ENCODE data around the gene PWWP2B. TPM values are rescaled to one million over a fixed set of nuclear protein-coding genes. Genes with fewer than 3 reads are reported as not detected.
A peak's percentile ranks its signal among the peaks of the same experiment; 100 is the strongest.
"Not testable (repeated sequence)": the region's sequence is repeated elsewhere in the genome, so short reads cannot be mapped to it uniquely, and the experiment has no call there.

PWWP2B gene
- total and polyA plus RNA-seq, 5 experiments from 2014 or later: 1.2 to 10.2 (median 2.9) TPM

DNA sequence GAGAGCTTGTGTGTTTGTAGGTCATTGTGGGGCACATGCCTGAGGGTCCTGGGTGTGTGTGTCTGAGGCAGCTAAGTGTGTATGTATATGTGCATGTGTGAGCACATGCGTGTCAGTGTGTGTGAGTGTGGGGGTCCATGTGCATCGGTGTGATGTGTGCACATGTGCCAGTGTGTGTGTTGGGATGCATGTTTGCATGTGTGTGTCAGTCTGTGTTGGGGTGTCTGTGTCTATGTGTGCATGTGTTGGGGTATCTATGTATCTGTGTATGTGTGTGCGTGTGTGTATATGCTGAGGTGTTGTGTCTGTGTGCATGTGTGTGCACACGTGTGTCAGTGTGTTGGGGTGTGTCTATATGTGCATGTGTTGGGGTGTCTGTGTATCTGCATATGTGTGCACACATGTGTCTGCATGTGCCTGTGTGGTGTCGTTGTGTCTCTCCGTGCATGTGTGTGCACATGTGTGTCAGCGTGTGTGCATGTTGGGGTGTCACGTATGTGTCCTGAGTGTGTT lies 33.3 kb downstream of the PWWP2B start:
- H3K4me3 Mint-ChIP-seq: no peak overlapping the region
- H3K27me3 Mint-ChIP-seq: no peaks in the 10 kb centered on the region
- peaks cover 9 to 13% (median 11%) of the 10 kb centered on the region in 4 donors for H3K4me1 Mint-ChIP-seq
- DNase-seq (no peak), ATAC-seq (no peak)
- H3K36me3 Mint-ChIP-seq: no peaks in the 10 kb centered on the region
- peak overlapping the region in 5 of 10 donors; percentile 1 to 70 (median 44) for H3K27ac Mint-ChIP-seq
- H3K9me3 Mint-ChIP-seq: no peaks in the 10 kb centered on the region
- POLR2A ChIA-PET: interaction anchor here (1.1 kb wide), 1 partner anchor 17 kb away, joined by 3 read pairs; no protein-coding TSS in a partner anchor

DNA sequence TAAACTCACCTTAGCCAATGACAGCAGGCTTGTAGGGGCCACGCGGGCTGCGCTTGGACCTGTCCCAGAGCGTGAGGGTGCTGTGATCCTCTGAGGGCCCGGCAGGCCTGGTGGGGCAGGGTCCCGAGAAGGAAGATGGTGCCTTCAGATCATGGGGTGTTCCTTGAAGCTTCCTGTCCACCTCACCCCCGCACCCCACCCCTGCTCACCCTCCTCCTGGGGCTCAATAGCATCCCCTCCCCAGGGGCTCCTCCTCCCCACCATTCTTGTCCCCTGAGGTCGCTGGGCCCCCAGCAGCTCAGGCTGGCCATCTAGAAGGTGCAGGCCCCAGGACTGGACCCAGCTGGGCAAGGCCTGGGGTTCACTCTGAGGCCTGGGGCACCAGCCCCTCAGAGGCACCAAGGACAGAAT lies 33.9 kb downstream of the PWWP2B start:
- POLR2A ChIA-PET: no interaction called here
- no peaks in the 10 kb centered on the region for H3K36me3 Mint-ChIP-seq

GRCh38 chr10:132431537-132432175 lies 34.7 kb downstream of the PWWP2B start:
- Mint-ChIP-seq H3K4me1 (peaks cover 9 to 13% (median 11%) of the 10 kb centered on the region in 4 donors), H3K4me3 (no peak overlapping the region), H3K27ac (peak overlapping the region in 1 of 10 donors; percentile 16), H3K27me3 (no peaks in the 10 kb centered on the region), H3K36me3 (no peaks in the 10 kb centered on the region), H3K9me3 (no peaks in the 10 kb centered on the region)
- ATAC-seq (no peak), DNase-seq (no peak)
- POLR2A ChIA-PET: no interaction called here

More for the DNA sequence above, 33.9 kb downstream of the PWWP2B start:
- DNase-seq (no peak), ATAC-seq (no peak)
- no peaks in the 10 kb centered on the region for H3K9me3 Mint-ChIP-seq
- no peak overlapping the region for H3K4me3 Mint-ChIP-seq
- peaks cover 9 to 13% (median 11%) of the 10 kb centered on the region in 4 donors for H3K4me1 Mint-ChIP-seq
- peak overlapping the region in 1 of 10 donors; percentile 70 for H3K27ac Mint-ChIP-seq
- no peaks in the 10 kb centered on the region for H3K27me3 Mint-ChIP-seq

- H3K27ac Mint-ChIP-seq: peak overlapping the region in 1 of 10 donors; percentile 66
- ATAC-seq: no peak
- no peak for DNase-seq
- peaks cover 9 to 13% (median 11%) of the 10 kb centered on the region in 4 donors for H3K4me1 Mint-ChIP-seq
- peak overlapping the region in 2 of 10 donors; percentile 23 for H3K4me3 Mint-ChIP-seq
- H3K36me3 Mint-ChIP-seq: no peaks in the 10 kb centered on the region
- POLR2A ChIA-PET: interaction anchor here (2.6 kb wide), 1 partner anchor 15 kb away, joined by 12 read pairs; no protein-coding TSS in a partner anchor
- no peaks in the 10 kb centered on the region for H3K27me3 Mint-ChIP-seq
- no peaks in the 10 kb centered on the region for H3K9me3 Mint-ChIP-seq
Observed at GRCh38 chr10:132432176-132432540, 35.2 kb downstream of the PWWP2B start.

DNA sequence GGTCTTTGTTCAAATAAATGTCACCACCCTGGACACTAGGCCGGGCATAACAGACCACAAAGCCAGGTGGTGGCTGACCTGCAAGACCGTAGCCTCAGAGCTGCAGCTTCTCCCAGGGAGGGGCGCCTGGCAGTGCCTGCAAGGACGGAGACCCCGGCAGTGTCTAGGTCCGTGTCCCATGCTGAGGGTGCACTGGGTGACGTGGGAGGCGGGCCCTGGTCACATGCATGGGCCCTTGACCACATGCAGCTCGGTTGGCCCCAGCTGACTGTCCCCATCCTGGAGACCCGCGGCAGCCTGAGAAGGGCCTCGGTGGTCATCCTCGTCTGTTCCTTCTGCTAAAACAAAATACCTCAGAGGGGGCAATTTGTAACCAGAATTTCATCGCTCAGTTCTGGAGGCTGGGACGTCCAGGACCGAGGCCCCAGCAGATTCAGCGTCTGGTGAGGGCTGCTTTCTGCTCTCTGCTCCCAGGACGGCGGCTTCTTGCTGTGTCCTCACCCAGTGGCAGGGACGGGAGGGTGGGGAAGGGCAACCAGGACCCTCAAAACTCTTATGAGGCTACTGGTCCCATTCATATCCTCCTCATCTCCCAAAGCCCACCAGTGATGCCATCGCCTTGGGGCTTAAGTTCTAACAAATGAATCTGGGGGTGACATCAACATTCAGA lies 36.8 kb downstream of the PWWP2B start:
- POLR2A ChIA-PET: interaction anchor here (1.0 to 2.6 kb wide), 2 partner anchors 10 to 13 kb away, joined by 4 to 12 read pairs; no protein-coding TSS in a partner anchor
- Mint-ChIP-seq H3K36me3 (no peaks in the 10 kb centered on the region), H3K27me3 (no peaks in the 10 kb centered on the region), H3K27ac (peak overlapping the region in 3 of 10 donors; percentile 18 to 83 (median 61)), H3K4me1 (peaks cover 9 to 18% (median 11%) of the 10 kb centered on the region in 4 donors), H3K4me3 (peak overlapping the region in 6 of 10 donors; percentile 41 to 77 (median 59)), H3K9me3 (no peaks in the 10 kb centered on the region)
- no peak for DNase-seq
- no peak for ATAC-seq

DNA sequence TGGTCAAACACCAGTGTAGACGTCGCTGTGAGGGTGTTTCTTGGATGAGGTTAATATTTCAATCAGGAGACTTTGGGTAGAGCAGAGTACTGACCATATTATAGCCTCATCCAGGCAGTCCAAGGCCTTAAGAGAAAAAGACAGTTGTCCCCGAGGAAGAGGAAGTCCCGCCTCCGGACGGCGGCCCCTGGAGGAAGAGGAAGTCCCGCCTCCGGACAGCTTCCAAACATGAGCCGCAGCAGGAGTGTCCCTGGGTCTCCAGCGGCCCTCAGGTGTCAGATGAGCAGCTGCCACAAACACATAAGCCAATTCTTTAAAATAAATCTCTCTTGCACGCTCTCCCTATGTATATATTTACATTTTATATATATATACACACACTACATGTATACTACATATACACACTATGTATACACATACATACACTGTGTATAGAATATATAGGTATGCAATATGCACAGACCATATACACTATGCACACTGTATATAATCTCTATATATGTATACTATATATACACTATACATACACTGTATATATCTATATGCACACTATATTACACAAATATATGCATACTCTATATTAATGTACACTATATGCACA lies 37.5 kb downstream of the PWWP2B start:
- H3K27me3 Mint-ChIP-seq: no peaks in the 10 kb centered on the region
- H3K27ac Mint-ChIP-seq: peak overlapping the region in 7 of 10 donors; percentile 18 to 83 (median 63)
- H3K4me3 Mint-ChIP-seq: peak overlapping the region; percentile 52 to 77 (median 61)
- H3K4me1 Mint-ChIP-seq: peaks cover 9 to 18% (median 12%) of the 10 kb centered on the region in 4 donors
- POLR2A ChIA-PET: interaction anchor here (1.0 to 2.6 kb wide), 2 partner anchors 11 to 12 kb away, joined by 4 to 12 read pairs; no protein-coding TSS in a partner anchor
- no peaks in the 10 kb centered on the region for H3K36me3 Mint-ChIP-seq
- DNase-seq: peak in 6 of 10 donors; percentile 38 to 77 (median 47)
- peak; percentile 57 to 75 for ATAC-seq
- H3K9me3 Mint-ChIP-seq: no peaks in the 10 kb centered on the region

GRCh38 chr10:132435320-132435719 lies 38.3 kb downstream of the PWWP2B start:
- Mint-ChIP-seq H3K27ac (peak overlapping the region in 2 of 10 donors; percentile 43 to 84), H3K4me1 (peaks cover 3 to 15% (median 9%) of the 10 kb centered on the region in 4 donors)
- H3K4me3 Mint-ChIP-seq, H3K36me3 Mint-ChIP-seq, ATAC-seq, POLR2A ChIA-PET, H3K9me3 Mint-ChIP-seq, H3K27me3 Mint-ChIP-seq, DNase-seq: not testable (repeated sequence)

DNA sequence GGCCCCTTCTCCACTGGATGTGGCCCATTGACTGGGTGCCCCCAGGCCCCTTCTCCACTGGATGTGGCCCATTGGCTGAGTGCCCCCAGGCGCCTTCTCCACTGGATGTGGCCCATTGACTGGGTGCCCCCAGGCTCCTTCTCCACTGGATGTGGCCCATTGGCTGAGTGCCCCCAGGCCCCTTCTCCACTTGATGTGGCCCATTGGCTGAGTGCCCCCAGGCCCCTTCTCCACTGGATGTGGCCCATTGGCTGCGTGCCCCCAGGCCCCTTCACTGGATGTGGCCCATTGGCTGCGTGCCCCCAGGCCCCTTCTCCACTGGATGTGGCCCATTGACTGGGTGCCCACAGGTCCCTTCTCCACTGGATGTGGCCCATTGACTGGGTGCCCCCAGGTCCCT lies 39.1 kb downstream of the PWWP2B start:
- DNase-seq, POLR2A ChIA-PET, H3K27ac Mint-ChIP-seq, ATAC-seq, H3K27me3 Mint-ChIP-seq, H3K4me3 Mint-ChIP-seq, H3K9me3 Mint-ChIP-seq, H3K36me3 Mint-ChIP-seq: not testable (repeated sequence)
- peaks cover 0 to 14% (median 8%) of the 10 kb centered on the region in 4 donors for H3K4me1 Mint-ChIP-seq

- no peak for DNase-seq
- no peaks in the 10 kb centered on the region for H3K36me3 Mint-ChIP-seq
- no peak overlapping the region for H3K4me3 Mint-ChIP-seq
- ATAC-seq: no peak
- H3K4me1 Mint-ChIP-seq: peaks cover 3 to 17% (median 11%) of the 10 kb centered on the region in 4 donors
- peak overlapping the region in 1 of 10 donors; percentile 53 for H3K27ac Mint-ChIP-seq
- POLR2A ChIA-PET: interaction anchor here (1.4 to 1.9 kb wide), 2 partner anchors 10 to 17 kb away, joined by 3 to 12 read pairs; no protein-coding TSS in a partner anchor
- H3K9me3 Mint-ChIP-seq: no peaks in the 10 kb centered on the region
- no peaks in the 10 kb centered on the region for H3K27me3 Mint-ChIP-seq
Observed at GRCh38 chr10:132436861-132437410, 39.9 kb downstream of the PWWP2B start.

GRCh38 chr10:132437541-132437950 lies 40.5 kb downstream of the PWWP2B start:
- no peak for ATAC-seq
- H3K9me3 Mint-ChIP-seq: no peaks in the 10 kb centered on the region
- no peak for DNase-seq
- peak overlapping the region in 1 of 10 donors; percentile 15 for H3K27ac Mint-ChIP-seq
- H3K4me1 Mint-ChIP-seq: peaks cover 8 to 19% (median 14%) of the 10 kb centered on the region in 4 donors
- no peaks in the 10 kb centered on the region for H3K36me3 Mint-ChIP-seq
- no peaks in the 10 kb centered on the region for H3K27me3 Mint-ChIP-seq
- no peak overlapping the region for H3K4me3 Mint-ChIP-seq
- POLR2A ChIA-PET: interaction anchor here (1.4 to 1.9 kb wide), 2 partner anchors 9 to 17 kb away, joined by 3 to 12 read pairs; no protein-coding TSS in a partner anchor

- Mint-ChIP-seq H3K4me3 (no peak overlapping the region), H3K27me3 (no peaks in the 10 kb centered on the region), H3K4me1 (peaks cover 8 to 19% (median 14%) of the 10 kb centered on the region in 4 donors), H3K36me3 (no peaks in the 10 kb centered on the region), H3K27ac (peak overlapping the region in 1 of 10 donors; percentile 60), H3K9me3 (no peaks in the 10 kb centered on the region)
- POLR2A ChIA-PET: interaction anchor here (1.0 to 1.9 kb wide), 3 partner anchors 9 to 18 kb away, joined by 3 to 12 read pairs (median 4); no protein-coding TSS in a partner anchor
- DNase-seq (no peak), ATAC-seq (no peak)
Observed at GRCh38 chr10:132438091-132439024, 41.4 kb downstream of the PWWP2B start.
